Karpas-422 (cell line): ENCODE measurements around the gene GPC6. TPM values are rescaled to one million over a fixed set of nuclear protein-coding genes. Genes with fewer than 3 reads are reported as not detected.

ENCODE experiments used
- DNase-seq: peaks from one replicate; pipeline ENCODE4 v3.0.0-alpha.2; 2015
- H2AFZ ChIP-seq: fragments of 200-600 bp; sonication (generic); 2 replicates; pipeline ENCODE4 v1.6.1; 2014; ENCODE audit warnings: antibody characterized with exemption, low read length, mixed read lengths
- H3K27ac ChIP-seq: fragments of 200-600 bp; sonication (generic); 2 replicates; pipeline ENCODE4 v1.5.1; 2014; ENCODE audit warnings: mild to moderate bottlenecking, low read length, moderate library complexity
- H3K27me3 ChIP-seq: fragments of 200-600 bp; sonication (generic); 2 replicates; pipeline ENCODE4 v1.6.1; 2014; ENCODE audit warnings: low read length, mixed read lengths
- H3K36me3 ChIP-seq: fragments of 200-600 bp; sonication (generic); 2 replicates; pipeline ENCODE4 v1.6.1; 2014; ENCODE audit warnings: low read length, mixed read lengths; ENCODE audit not compliant: insufficient read depth
- H3K4me1 ChIP-seq: fragments of 200-600 bp; sonication (generic); 2 replicates; pipeline ENCODE4 v1.6.1; 2014; ENCODE audit warnings: mild to moderate bottlenecking, low read length, mixed read lengths
- H3K4me2 ChIP-seq: fragments of 200-600 bp; sonication (generic); 2 replicates; pipeline ENCODE4 v1.6.1; 2014; ENCODE audit warnings: low read length, low read depth, mild to moderate bottlenecking; ENCODE audit not compliant: poor library complexity, severe bottlenecking
- H3K4me3 ChIP-seq: fragments of 200-600 bp; sonication (generic); 2 replicates; pipeline ENCODE4 v1.5.1; 2014; ENCODE audit warnings: mild to moderate bottlenecking, antibody characterized with exemption, low read length, mixed read lengths
- H3K79me2 ChIP-seq: fragments of 200-600 bp; sonication (generic); 2 replicates; pipeline ENCODE4 v1.6.1; 2014; ENCODE audit warnings: mild to moderate bottlenecking, low read length, mixed read lengths
- H3K9ac ChIP-seq: fragments of 200-600 bp; sonication (generic); 2 replicates; pipeline ENCODE4 v1.6.0; 2014; ENCODE audit warnings: low read length
- H3K9me2 ChIP-seq: fragments of 200-600 bp; sonication (generic), shearing (Covaris generic); replicated peaks from 2 replicates; pipeline ENCODE4 v1.6.0; 2014; ENCODE audit warnings: mild to moderate bottlenecking, low read length, moderate library complexity; ENCODE audit not compliant: insufficient read depth
- H3K9me3 ChIP-seq: fragments of 300-700, 200-600 bp; sonication (generic); 2 replicates; pipeline ENCODE4 v1.6.1; 2014; ENCODE audit warnings: low read length, mixed read lengths
- H4K20me1 ChIP-seq: fragments of 200-600 bp; sonication (generic); 2 replicates; pipeline ENCODE4 v1.6.1; 2014; ENCODE audit warnings: mild to moderate bottlenecking, antibody characterized with exemption, low read length, low read depth; ENCODE audit not compliant: insufficient read depth
- total RNA-seq: library from RNA; depleted of rRNA; stranded (reverse); fragments of >200 nt; shearing (Covaris generic); gene quantifications from 2 replicates; pipeline ENCODE4 v1.2.3, GENCODE V29; 2014; ENCODE audit warnings: low replicate concordance

The GPC6 gene
- total RNA-seq, 1 experiment from 2014 or later, result not detected

DNA sequence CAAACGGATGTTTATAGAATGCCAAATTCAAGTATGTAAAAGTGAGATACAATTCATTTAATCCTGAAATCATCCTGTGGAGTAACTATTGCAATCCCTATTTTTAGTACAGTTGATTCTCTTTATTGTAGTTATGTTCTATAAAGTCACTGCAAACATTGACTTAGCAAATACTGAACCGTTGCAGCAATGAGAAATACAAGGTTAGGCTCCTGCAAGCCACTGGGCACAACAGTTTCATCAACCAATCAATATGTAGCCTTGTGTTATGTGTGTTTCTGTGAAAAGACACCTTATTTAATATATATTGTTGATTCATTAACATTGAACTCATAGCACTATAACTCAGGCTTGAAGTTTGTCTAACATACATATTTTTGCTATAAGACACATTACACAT is 1078.4 kb downstream of the GPC6 start:
- no peaks in the 10 kb centered on the region for H3K36me3 ChIP-seq
- H4K20me1 ChIP-seq, result no peaks in the 10 kb centered on the region
- H3K79me2 ChIP-seq, result no peaks in the 10 kb centered on the region
- no peaks in the 10 kb centered on the region for H3K9me2 ChIP-seq
- no peaks in the 10 kb centered on the region for H3K4me1 ChIP-seq
- H3K9ac ChIP-seq, result no peak overlapping the region
- no peaks in the 10 kb centered on the region for H3K9me3 ChIP-seq
- H2AFZ ChIP-seq, result no peak overlapping the region
- H3K27me3 ChIP-seq, result no peaks in the 10 kb centered on the region
- H3K27ac ChIP-seq, result no peak overlapping the region
- no peak overlapping the region for H3K4me2 ChIP-seq
- no peak overlapping the region for H3K4me3 ChIP-seq
- DNase-seq, result no peak

GRCh38 chr13:94305463-94305862 is 1078.9 kb downstream of the GPC6 start:
- Histone ChIP-seq H3K9me3 (no peaks in the 10 kb centered on the region), H3K9ac (no peak overlapping the region), H2AFZ (no peak overlapping the region), H3K27me3 (no peaks in the 10 kb centered on the region), H3K4me1 (no peaks in the 10 kb centered on the region), H3K27ac (no peak overlapping the region), H3K9me2 (no peaks in the 10 kb centered on the region), H3K79me2 (no peaks in the 10 kb centered on the region), H3K4me2 (no peak overlapping the region), H3K36me3 (no peaks in the 10 kb centered on the region), H3K4me3 (no peak overlapping the region), H4K20me1 (no peaks in the 10 kb centered on the region)
- DNase-seq, result no peak

DNA sequence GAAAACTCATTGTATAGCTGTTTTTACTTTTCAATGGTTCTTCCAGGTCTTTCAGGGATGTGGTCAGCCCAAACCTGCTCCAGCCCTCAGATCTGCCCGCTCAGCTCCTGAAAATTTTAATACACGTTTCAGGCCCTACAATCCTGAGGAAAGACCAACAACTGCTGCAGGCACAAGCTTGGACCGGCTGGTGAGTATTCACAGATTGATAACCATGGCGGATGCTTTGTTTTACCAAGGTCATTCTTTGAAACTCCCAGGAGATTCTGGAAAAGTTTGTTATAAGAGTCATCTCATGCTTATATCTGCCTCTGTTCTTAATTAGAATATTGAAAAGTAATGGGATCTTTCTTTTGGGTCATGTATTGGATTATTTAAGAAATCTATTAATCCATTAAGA is 1079.3 kb downstream of the GPC6 start:
- no peaks in the 10 kb centered on the region for H3K36me3 ChIP-seq
- H2AFZ ChIP-seq, result no peak overlapping the region
- H3K9me3 ChIP-seq, result no peaks in the 10 kb centered on the region
- DNase-seq, result no peak
- no peak overlapping the region for H3K4me2 ChIP-seq
- H3K9me2 ChIP-seq, result no peaks in the 10 kb centered on the region
- H3K9ac ChIP-seq, result no peak overlapping the region
- no peaks in the 10 kb centered on the region for H3K79me2 ChIP-seq
- no peaks in the 10 kb centered on the region for H3K27me3 ChIP-seq
- no peak overlapping the region for H3K4me3 ChIP-seq
- no peak overlapping the region for H3K27ac ChIP-seq
- no peaks in the 10 kb centered on the region for H4K20me1 ChIP-seq
- no peaks in the 10 kb centered on the region for H3K4me1 ChIP-seq

GRCh38 chr13:94308832-94309231 is 1082.2 kb downstream of the GPC6 start:
- DNase-seq, result no peak
- Histone ChIP-seq H3K79me2 (no peaks in the 10 kb centered on the region), H3K9me3 (no peaks in the 10 kb centered on the region), H2AFZ (no peak overlapping the region), H3K9me2 (no peaks in the 10 kb centered on the region), H3K4me2 (no peak overlapping the region), H3K36me3 (no peaks in the 10 kb centered on the region), H3K9ac (no peak overlapping the region), H3K27ac (no peak overlapping the region), H3K27me3 (no peaks in the 10 kb centered on the region), H3K4me3 (no peak overlapping the region), H3K4me1 (no peaks in the 10 kb centered on the region), H4K20me1 (no peaks in the 10 kb centered on the region)

- H3K4me3 ChIP-seq, result no peak overlapping the region
- no peak overlapping the region for H3K27ac ChIP-seq
- DNase-seq, result no peak
- no peak overlapping the region for H2AFZ ChIP-seq
- no peaks in the 10 kb centered on the region for H3K9me2 ChIP-seq
- H3K4me2 ChIP-seq, result no peak overlapping the region
- no peaks in the 10 kb centered on the region for H4K20me1 ChIP-seq
- no peak overlapping the region for H3K9ac ChIP-seq
- H3K79me2 ChIP-seq, result no peaks in the 10 kb centered on the region
- H3K4me1 ChIP-seq, result no peaks in the 10 kb centered on the region
- H3K36me3 ChIP-seq, result no peaks in the 10 kb centered on the region
- H3K9me3 ChIP-seq, result no peaks in the 10 kb centered on the region
- H3K27me3 ChIP-seq, result no peaks in the 10 kb centered on the region
Measured at GRCh38 chr13:94309576-94309975, 1083.0 kb downstream of the GPC6 start.

GRCh38 chr13:94309997-94310855 is 1083.6 kb downstream of the GPC6 start:
- H3K4me1 ChIP-seq, result no peaks in the 10 kb centered on the region
- no peak for DNase-seq
- no peaks in the 10 kb centered on the region for H3K79me2 ChIP-seq
- no peaks in the 10 kb centered on the region for H4K20me1 ChIP-seq
- H3K9me3 ChIP-seq, result no peaks in the 10 kb centered on the region
- H3K27ac ChIP-seq, result no peak overlapping the region
- no peak overlapping the region for H2AFZ ChIP-seq
- no peak overlapping the region for H3K9ac ChIP-seq
- no peaks in the 10 kb centered on the region for H3K9me2 ChIP-seq
- H3K4me3 ChIP-seq, result no peak overlapping the region
- H3K4me2 ChIP-seq, result no peak overlapping the region
- no peaks in the 10 kb centered on the region for H3K27me3 ChIP-seq
- H3K36me3 ChIP-seq, result no peaks in the 10 kb centered on the region

- no peaks in the 10 kb centered on the region for H3K36me3 ChIP-seq
- DNase-seq, result no peak
- no peaks in the 10 kb centered on the region for H3K27me3 ChIP-seq
- H2AFZ ChIP-seq, result no peak overlapping the region
- H3K4me3 ChIP-seq, result no peak overlapping the region
- no peaks in the 10 kb centered on the region for H4K20me1 ChIP-seq
- no peaks in the 10 kb centered on the region for H3K9me2 ChIP-seq
- no peak overlapping the region for H3K4me2 ChIP-seq
- H3K27ac ChIP-seq, result no peak overlapping the region
- no peaks in the 10 kb centered on the region for H3K79me2 ChIP-seq
- H3K4me1 ChIP-seq, result no peaks in the 10 kb centered on the region
- H3K9ac ChIP-seq, result no peak overlapping the region
- H3K9me3 ChIP-seq, result no peaks in the 10 kb centered on the region
Measured at GRCh38 chr13:94311893-94312292, 1085.3 kb downstream of the GPC6 start.

GRCh38 chr13:94312511-94313216 is 1086.1 kb downstream of the GPC6 start:
- H2AFZ ChIP-seq, result no peak overlapping the region
- H3K9me2 ChIP-seq, result no peaks in the 10 kb centered on the region
- no peaks in the 10 kb centered on the region for H4K20me1 ChIP-seq
- no peaks in the 10 kb centered on the region for H3K9me3 ChIP-seq
- H3K4me1 ChIP-seq, result no peaks in the 10 kb centered on the region
- no peaks in the 10 kb centered on the region for H3K27me3 ChIP-seq
- DNase-seq, result no peak
- no peaks in the 10 kb centered on the region for H3K79me2 ChIP-seq
- no peaks in the 10 kb centered on the region for H3K36me3 ChIP-seq
- H3K4me2 ChIP-seq, result no peak overlapping the region
- no peak overlapping the region for H3K27ac ChIP-seq
- no peak overlapping the region for H3K4me3 ChIP-seq
- no peak overlapping the region for H3K9ac ChIP-seq
